ENCODE measurements around the gene ANO3. TPM values are rescaled to one million over a fixed set of nuclear protein-coding genes. Genes with fewer than 3 reads are reported as not detected.
"Not testable (repeated sequence)": the region's sequence is repeated elsewhere in the genome, so short reads cannot be mapped to it uniquely, and the experiment has no call there.

The ANO3 gene
- total and polyA plus RNA-seq, 2 experiments from 2014 or later = not detected

GRCh38 chr11:26632691-26633159 is 300.8 kb downstream of the ANO3 start (continued):
- TF ChIP-seq NANOG (IDR thresholded peaks at IDR 0.05; ENCODE audit: borderline replicate concordance) (no peak), EZH2phosphoT487 (IDR thresholded peaks at IDR 0.05; ENCODE audit: unreplicated experiment) (no peak), JUNB (IDR thresholded peaks at IDR 0.05; ENCODE audit: unreplicated experiment) (no peak)
- TF ChIP-seq, protein P1, sequence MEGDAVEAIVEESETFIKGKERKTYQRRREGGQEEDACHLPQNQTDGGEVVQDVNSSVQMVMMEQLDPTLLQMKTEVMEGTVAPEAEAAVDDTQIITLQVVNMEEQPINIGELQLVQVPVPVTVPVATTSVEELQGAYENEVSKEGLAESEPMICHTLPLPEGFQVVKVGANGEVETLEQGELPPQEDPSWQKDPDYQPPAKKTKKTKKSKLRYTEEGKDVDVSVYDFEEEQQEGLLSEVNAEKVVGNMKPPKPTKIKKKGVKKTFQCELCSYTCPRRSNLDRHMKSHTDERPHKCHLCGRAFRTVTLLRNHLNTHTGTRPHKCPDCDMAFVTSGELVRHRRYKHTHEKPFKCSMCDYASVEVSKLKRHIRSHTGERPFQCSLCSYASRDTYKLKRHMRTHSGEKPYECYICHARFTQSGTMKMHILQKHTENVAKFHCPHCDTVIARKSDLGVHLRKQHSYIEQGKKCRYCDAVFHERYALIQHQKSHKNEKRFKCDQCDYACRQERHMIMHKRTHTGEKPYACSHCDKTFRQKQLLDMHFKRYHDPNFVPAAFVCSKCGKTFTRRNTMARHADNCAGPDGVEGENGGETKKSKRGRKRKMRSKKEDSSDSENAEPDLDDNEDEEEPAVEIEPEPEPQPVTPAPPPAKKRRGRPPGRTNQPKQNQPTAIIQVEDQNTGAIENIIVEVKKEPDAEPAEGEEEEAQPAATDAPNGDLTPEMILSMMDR (conservative IDR thresholded peaks at IDR 0.05; ENCODE audit: low read depth in 2 of 2) = no peak

DNA sequence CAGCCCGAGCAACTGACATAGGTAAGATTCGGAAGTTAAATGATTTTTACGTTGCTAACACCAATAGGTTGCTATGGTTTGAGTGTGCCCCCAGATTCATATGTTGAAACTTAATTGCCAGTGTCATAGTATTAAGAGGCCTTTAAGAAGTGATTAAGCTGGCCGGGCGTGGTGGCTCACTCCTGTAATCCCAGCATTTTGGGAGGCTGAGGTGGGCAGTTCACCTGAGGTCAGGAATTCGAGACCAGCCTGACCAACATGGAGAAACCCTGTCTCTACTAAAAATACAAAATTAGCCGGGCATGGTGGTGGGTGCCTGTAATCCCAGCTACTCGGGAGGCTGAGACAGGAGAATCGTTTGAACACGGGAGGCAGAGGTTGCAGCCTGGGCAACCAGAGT is 311.4 kb downstream of the ANO3 start:
- not testable (repeated sequence) for H3K4me2 ChIP-seq; H3F3A ChIP-seq (replicated peaks; ENCODE audit: low read depth); H3K4me3 ChIP-seq; H3K27ac ChIP-seq (ENCODE audit: low read depth); H3K9me3 Mint-ChIP-seq; H3K4me1 ChIP-seq (ENCODE audit: insufficient read depth); ATAC-seq; H3K36me3 ChIP-seq (ENCODE audit: insufficient read depth); H3K27me3 Mint-ChIP-seq (ENCODE audit: insufficient read depth, low read depth, poor library complexity); H4K20me1 ChIP-seq (replicated peaks; ENCODE audit: insufficient read depth); H3K27me3 ChIP-seq (ENCODE audit: insufficient read depth); H3K36me3 Mint-ChIP-seq (ENCODE audit: low read depth); H2AFZ ChIP-seq; DNase-seq (ENCODE audit: low spot score); H3K4me3 Mint-ChIP-seq; H3K79me2 ChIP-seq (replicated peaks; ENCODE audit: insufficient read depth); H3K27ac Mint-ChIP-seq; H3K9me2 ChIP-seq (ENCODE audit: insufficient read depth); H3K4me1 Mint-ChIP-seq

GRCh38 chr11:26649884-26650283 is 318.0 kb downstream of the ANO3 start:
- Histone ChIP-seq H3K9me2 (ENCODE audit: insufficient read depth) (no peaks in the 10 kb centered on the region), H3K79me2 (replicated peaks; ENCODE audit: insufficient read depth) (no peaks in the 10 kb centered on the region), H3K4me1 (ENCODE audit: insufficient read depth) (no peaks in the 10 kb centered on the region), H3K4me2 (no peak overlapping the region), H3K36me3 (ENCODE audit: insufficient read depth) (no peaks in the 10 kb centered on the region), H3K27me3 (ENCODE audit: insufficient read depth) (no peaks in the 10 kb centered on the region), H4K20me1 (replicated peaks; ENCODE audit: insufficient read depth) (no peaks in the 10 kb centered on the region), H3K4me3 (no peak overlapping the region), H3K27ac (ENCODE audit: low read depth) (no peak overlapping the region), H3F3A (replicated peaks; ENCODE audit: low read depth) (no peaks in the 10 kb centered on the region), H2AFZ (no peak overlapping the region)
- TF ChIP-seq, protein P2, sequence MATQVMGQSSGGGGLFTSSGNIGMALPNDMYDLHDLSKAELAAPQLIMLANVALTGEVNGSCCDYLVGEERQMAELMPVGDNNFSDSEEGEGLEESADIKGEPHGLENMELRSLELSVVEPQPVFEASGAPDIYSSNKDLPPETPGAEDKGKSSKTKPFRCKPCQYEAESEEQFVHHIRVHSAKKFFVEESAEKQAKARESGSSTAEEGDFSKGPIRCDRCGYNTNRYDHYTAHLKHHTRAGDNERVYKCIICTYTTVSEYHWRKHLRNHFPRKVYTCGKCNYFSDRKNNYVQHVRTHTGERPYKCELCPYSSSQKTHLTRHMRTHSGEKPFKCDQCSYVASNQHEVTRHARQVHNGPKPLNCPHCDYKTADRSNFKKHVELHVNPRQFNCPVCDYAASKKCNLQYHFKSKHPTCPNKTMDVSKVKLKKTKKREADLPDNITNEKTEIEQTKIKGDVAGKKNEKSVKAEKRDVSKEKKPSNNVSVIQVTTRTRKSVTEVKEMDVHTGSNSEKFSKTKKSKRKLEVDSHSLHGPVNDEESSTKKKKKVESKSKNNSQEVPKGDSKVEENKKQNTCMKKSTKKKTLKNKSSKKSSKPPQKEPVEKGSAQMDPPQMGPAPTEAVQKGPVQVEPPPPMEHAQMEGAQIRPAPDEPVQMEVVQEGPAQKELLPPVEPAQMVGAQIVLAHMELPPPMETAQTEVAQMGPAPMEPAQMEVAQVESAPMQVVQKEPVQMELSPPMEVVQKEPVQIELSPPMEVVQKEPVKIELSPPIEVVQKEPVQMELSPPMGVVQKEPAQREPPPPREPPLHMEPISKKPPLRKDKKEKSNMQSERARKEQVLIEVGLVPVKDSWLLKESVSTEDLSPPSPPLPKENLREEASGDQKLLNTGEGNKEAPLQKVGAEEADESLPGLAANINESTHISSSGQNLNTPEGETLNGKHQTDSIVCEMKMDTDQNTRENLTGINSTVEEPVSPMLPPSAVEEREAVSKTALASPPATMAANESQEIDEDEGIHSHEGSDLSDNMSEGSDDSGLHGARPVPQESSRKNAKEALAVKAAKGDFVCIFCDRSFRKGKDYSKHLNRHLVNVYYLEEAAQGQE (IDR thresholded peaks at IDR 0.05; ENCODE audit: unreplicated experiment) = no peak
- TF ChIP-seq EZH2 (IDR thresholded peaks at IDR 0.05; ENCODE audit: low read depth, unreplicated experiment) = no peak
- TF ChIP-seq, protein P1 (conservative IDR thresholded peaks at IDR 0.05; ENCODE audit: low read depth in 2 of 2) = peak; percentile 87 to 88
- peak; percentile 100 for ATAC-seq
- Mint-ChIP-seq H3K4me1 (no peaks in the 10 kb centered on the region; the same call in 2 of the 3 replicates), H3K36me3 (ENCODE audit: low read depth) (no peaks in the 10 kb centered on the region), H3K4me3 (no peak overlapping the region), H3K9me3 (no peaks in the 10 kb centered on the region), H3K27me3 (ENCODE audit: insufficient read depth, low read depth, poor library complexity) (no peaks in the 10 kb centered on the region), H3K27ac (no peak overlapping the region)
- peak; percentile 86 for DNase-seq (ENCODE audit: low spot score)

All from GM23338 (cell line).